Suprapubic skin (tissue), 4 donors: ENCODE measurements around the gene COL25A1. TPM values are rescaled to one million over a fixed set of nuclear protein-coding genes. Genes with fewer than 3 reads are reported as not detected.

Experiments
- DNase-seq, 2 donors: peaks; one replicate each; pipeline ENCODE4 v3.0.0-alpha.2; 2019; ENCODE audit warnings: low spot score in 2 of 2
- H3K27ac ChIP-seq: fragments of 200-600 bp; sonication (generic); one replicate; pipeline ENCODE4 v1.5.1; 2019
- H3K27me3 ChIP-seq: fragments of 200-600 bp; sonication (generic); one replicate; pipeline ENCODE4 v1.5.1; 2019
- H3K36me3 ChIP-seq: fragments of 200-600 bp; sonication (generic); one replicate; pipeline ENCODE4 v1.5.1; 2019
- H3K4me1 ChIP-seq: fragments of 200-600 bp; sonication (generic); one replicate; pipeline ENCODE4 v1.5.1; 2019
- H3K4me3 ChIP-seq: fragments of 200-600 bp; sonication (generic); one replicate; pipeline ENCODE4 v1.5.1; 2019; ENCODE audit warnings: mild to moderate bottlenecking
- H3K9me3 ChIP-seq: fragments of 200-600 bp; sonication (generic); one replicate; pipeline ENCODE4 v1.5.1; 2019
- CTCF ChIP-seq, 2 donors: fragments of 200-600 bp in 1 of 2; fragments of 450-650 bp in 1 of 2; sonication (generic) in 1 of 2; IDR thresholded peaks; one replicate each; pipeline ENCODE4 v1.5.1; 2016 to 2019; ENCODE audit warnings: antibody characterized with exemption in 2 of 2, mild to moderate bottlenecking in 1 of 2, moderate library complexity in 1 of 2
- EP300 ChIP-seq: sonication (generic); formaldehyde crosslinking; IDR thresholded peaks from one replicate; pipeline ENCODE4 v1.6.1; 2017; ENCODE audit warnings: antibody characterized with exemption
- POLR2A ChIP-seq, 2 donors: fragments of 450-650 bp; IDR thresholded peaks; one replicate each; pipeline ENCODE4 v1.6.1; 2017; ENCODE audit warnings: antibody characterized with exemption in 2 of 2, mild to moderate bottlenecking in 2 of 2, moderate library complexity in 2 of 2
- POLR2AphosphoS5 ChIP-seq, 3 donors: sonication (generic); formaldehyde crosslinking; IDR thresholded peaks; one replicate each; pipeline ENCODE4 v1.6.1; 2017; ENCODE audit warnings: antibody characterized with exemption in 3 of 3
- WGBS: methylation state at CpG from one replicate; pipeline ENCODE4 v1.1.5; 2018; 5-methylcytosine and 5-hydroxymethylcytosine counted together
- total RNA-seq, 4 donors: library from RNA; depleted of rRNA; stranded (reverse); fragments of >200 nt; gene quantifications; one replicate each; pipeline ENCODE4 v1.1.0, GENCODE V29; 2016

The COL25A1 gene
- total RNA-seq, 4 donors from 2014 or later = 0.30 to 1.4 (median 1.0) TPM

- H3K4me1 ChIP-seq = no peaks in the 10 kb centered on the region
- DNase-seq = no peak
- 45% methylated on average over 1 of the region's 1 CpG for WGBS
- no peak overlapping the region for H3K4me3 ChIP-seq
- no peak for TF ChIP-seq CTCF (IDR thresholded peaks at IDR 0.05)
- no peak for TF ChIP-seq EP300
- TF ChIP-seq POLR2AphosphoS5 (IDR thresholded peaks at IDR 0.05) = no peak
- TF ChIP-seq POLR2A (IDR thresholded peaks at IDR 0.05) = no peak
- H3K27me3 ChIP-seq = no peaks in the 10 kb centered on the region
- no peaks in the 10 kb centered on the region for H3K36me3 ChIP-seq
- no peaks in the 10 kb centered on the region for H3K9me3 ChIP-seq
- no peak overlapping the region for H3K27ac ChIP-seq
These were observed 177.4 kb downstream of the COL25A1 start for GRCh38 chr4:109125084-109125483.

DNA sequence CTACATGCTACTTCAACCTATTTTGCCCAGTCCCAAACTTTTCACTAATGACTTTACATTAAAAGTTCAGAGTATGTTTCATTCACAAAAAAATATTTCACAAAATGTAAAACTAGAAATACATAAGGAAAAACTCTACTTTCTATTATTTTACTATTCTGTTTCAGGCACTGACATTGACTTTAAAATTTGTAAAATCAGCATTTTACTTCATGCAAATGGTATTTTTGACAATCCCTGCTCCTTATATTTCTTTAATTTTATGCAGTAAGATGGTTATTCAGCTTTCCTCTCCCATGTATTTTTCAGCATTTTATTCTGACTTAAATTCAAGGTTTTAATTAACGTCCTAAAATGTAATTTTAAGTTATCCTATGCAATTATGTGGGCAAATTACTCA is 178.5 kb downstream of the COL25A1 start:
- WGBS = 90% methylated on average over 1 of the region's 1 CpG
- Histone ChIP-seq H3K9me3 (no peaks in the 10 kb centered on the region), H3K27ac (no peak overlapping the region)

DNA sequence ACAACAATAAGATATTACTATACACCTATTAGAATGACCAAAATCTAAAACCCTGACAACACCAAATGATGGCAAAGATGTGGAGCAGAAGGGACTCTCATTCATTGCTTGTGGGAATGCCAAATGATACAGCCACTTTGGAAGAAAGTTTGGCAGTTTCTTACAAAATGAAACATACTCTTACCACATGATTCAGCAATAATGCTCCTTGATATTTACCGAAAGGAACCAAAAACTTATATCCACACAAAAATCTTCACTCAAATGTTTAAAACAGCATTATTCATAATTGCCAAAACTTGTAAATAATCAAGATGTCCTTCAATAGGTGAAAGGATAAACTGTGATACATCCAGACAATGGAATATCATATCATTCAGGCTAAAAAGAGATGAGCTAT is 180.9 kb downstream of the COL25A1 start:
- no peak for DNase-seq
- Histone ChIP-seq H3K27me3 (no peaks in the 10 kb centered on the region), H3K27ac (no peak overlapping the region), H3K36me3 (no peaks in the 10 kb centered on the region), H3K9me3 (no peaks in the 10 kb centered on the region), H3K4me3 (no peak overlapping the region), H3K4me1 (no peaks in the 10 kb centered on the region)
- WGBS = 96% methylated on average over 1 of the region's 1 CpG
- TF ChIP-seq EP300 = no peak
- no peak for TF ChIP-seq POLR2A (IDR thresholded peaks at IDR 0.05)
- TF ChIP-seq POLR2AphosphoS5 (IDR thresholded peaks at IDR 0.05) = no peak
- no peak for TF ChIP-seq CTCF (IDR thresholded peaks at IDR 0.05)

More for the DNA sequence above, 178.5 kb downstream of the COL25A1 start:
- DNase-seq = no peak
- Histone ChIP-seq H3K4me3 (no peak overlapping the region), H3K4me1 (no peaks in the 10 kb centered on the region), H3K36me3 (no peaks in the 10 kb centered on the region), H3K27me3 (no peaks in the 10 kb centered on the region)
- TF ChIP-seq POLR2AphosphoS5 (IDR thresholded peaks at IDR 0.05) (no peak), CTCF (IDR thresholded peaks at IDR 0.05) (no peak), EP300 (no peak), POLR2A (IDR thresholded peaks at IDR 0.05) (no peak)

DNA sequence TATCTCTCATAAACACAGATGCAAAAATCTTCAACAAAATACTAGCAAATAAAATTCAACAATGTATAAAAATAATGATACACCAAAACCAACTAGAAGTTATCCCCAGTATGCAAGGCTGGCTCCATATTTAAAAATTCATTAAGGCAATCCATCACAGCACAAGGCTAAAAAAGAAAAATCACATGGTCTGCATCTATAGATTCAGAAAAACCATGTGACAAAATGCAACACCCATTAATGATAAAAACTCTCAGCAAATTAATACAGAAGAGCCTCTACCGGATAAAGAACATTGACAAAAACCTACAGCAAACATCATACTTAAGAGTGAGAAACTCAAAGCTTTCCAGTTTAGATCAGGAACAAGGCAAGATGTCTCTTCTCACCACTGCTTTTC is 182.6 kb downstream of the COL25A1 start:
- no peaks in the 10 kb centered on the region for H3K27me3 ChIP-seq
- DNase-seq = no peak
- H3K4me1 ChIP-seq = no peaks in the 10 kb centered on the region
- H3K4me3 ChIP-seq = no peak overlapping the region
- no peak overlapping the region for H3K27ac ChIP-seq
- TF ChIP-seq POLR2A (IDR thresholded peaks at IDR 0.05) = no peak
- no peak for TF ChIP-seq CTCF (IDR thresholded peaks at IDR 0.05)
- no peak for TF ChIP-seq EP300
- no peak for TF ChIP-seq POLR2AphosphoS5 (IDR thresholded peaks at IDR 0.05)
- no peaks in the 10 kb centered on the region for H3K36me3 ChIP-seq
- no peaks in the 10 kb centered on the region for H3K9me3 ChIP-seq
- 93% methylated on average over 1 of the region's 1 CpG for WGBS

- TF ChIP-seq POLR2AphosphoS5 (IDR thresholded peaks at IDR 0.05) (no peak), POLR2A (IDR thresholded peaks at IDR 0.05) (no peak), EP300 (no peak), CTCF (IDR thresholded peaks at IDR 0.05) (no peak)
- no peak for DNase-seq
- Histone ChIP-seq H3K36me3 (no peaks in the 10 kb centered on the region), H3K4me1 (no peaks in the 10 kb centered on the region), H3K27ac (no peak overlapping the region), H3K4me3 (no peak overlapping the region), H3K9me3 (no peaks in the 10 kb centered on the region), H3K27me3 (no peaks in the 10 kb centered on the region)
- whole genome bisulfite sequencing = 80% methylated on average over 2 of the region's 2 CpGs
These were observed 183.8 kb downstream of the COL25A1 start for GRCh38 chr4:109118635-109119034.
